NCI-H2227 treated with DMSO at 0.1 percent for 48 hours (cell line): Measurements from ENCODE around the gene FBP1.
"Not testable (repeated sequence)": the region's sequence is repeated elsewhere in the genome, so short reads cannot be mapped to it uniquely, and the experiment has no call there.

Source experiments
- DNase-seq: peaks from one replicate; lab custom pipeline; 2025; lab: John Stamatoyannopoulos, UW

The FBP1 gene

GRCh38 chr9:94613003-94613402, 26.3 kb downstream of the FBP1 start:
- DNase-seq, result no peak

DNA sequence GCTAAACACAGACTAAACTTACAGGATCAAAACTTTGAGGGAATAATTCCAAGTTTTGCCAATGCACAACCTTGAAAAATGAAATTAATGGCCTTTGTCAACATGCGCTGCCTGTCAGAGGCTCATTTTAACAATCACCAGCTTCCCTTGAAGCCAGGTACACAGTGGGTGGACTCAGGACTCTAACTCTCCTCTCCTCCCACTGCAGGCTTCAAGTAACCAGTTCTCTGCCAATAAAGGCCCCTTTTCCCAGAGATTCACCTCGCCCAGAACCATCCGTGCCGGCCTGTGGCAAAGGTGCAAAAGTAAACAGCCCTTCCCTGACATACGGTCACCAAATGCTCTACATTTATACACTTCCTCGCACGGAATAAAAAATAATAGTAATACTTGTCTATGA, 27.2 kb downstream of the FBP1 start:
- no peak for DNase-seq

DNA sequence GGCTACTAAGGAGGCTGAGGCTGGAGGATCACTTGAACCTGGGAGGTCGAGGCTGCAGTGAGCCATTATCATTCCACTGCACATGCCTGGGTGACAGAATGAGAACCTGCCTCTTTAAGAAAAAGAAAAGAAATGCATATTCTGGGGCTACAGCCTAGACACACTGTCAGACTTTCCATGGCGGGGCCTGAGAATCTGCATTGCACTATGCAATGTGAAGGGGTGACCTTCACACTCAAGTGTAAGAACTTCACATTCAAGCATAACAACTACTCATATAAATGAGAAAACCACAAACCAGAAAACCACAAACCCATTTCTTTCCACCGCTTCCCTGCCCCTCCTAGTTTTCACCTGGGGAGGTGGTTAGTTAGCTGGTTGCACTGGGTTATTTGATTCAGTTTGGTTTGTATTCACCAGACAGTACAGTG, 27.7 kb downstream of the FBP1 start:
- no peak for DNase-seq

DNA sequence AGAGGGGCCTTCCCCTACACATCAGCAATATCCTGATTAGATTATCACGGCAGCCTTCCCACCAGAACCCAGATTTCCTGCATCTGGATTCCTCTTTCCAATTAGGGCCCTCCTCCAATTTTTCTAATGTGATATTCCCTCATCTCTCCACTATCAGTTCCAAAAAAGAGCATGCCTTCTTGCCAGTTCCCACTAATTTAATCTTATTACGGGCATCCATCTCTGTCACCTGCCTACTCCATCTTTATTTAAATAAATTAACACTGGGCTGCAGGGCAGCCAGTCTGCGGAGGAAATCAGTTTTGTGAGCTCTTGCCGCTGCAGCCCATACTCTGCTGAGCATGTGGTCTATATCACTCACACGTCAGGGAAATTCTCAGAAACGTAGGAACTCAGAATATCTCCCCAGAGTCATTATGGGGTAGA, 29.1 kb downstream of the FBP1 start:
- no peak for DNase-seq

DNA sequence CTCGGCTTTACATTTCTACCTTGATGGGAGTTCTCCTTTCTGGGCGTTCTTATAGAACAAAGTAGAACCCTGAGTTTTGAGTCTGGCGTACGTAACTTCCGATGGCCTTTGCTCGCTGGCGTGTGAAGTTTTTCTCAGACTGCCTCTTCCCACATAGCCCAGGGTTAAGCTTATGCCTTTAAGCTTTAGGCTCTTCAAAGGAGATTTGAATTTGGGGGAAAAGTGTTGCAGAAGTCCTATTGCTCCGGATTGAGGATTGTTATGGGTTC, 32.0 kb downstream of the FBP1 start:
- no peak for DNase-seq

DNA sequence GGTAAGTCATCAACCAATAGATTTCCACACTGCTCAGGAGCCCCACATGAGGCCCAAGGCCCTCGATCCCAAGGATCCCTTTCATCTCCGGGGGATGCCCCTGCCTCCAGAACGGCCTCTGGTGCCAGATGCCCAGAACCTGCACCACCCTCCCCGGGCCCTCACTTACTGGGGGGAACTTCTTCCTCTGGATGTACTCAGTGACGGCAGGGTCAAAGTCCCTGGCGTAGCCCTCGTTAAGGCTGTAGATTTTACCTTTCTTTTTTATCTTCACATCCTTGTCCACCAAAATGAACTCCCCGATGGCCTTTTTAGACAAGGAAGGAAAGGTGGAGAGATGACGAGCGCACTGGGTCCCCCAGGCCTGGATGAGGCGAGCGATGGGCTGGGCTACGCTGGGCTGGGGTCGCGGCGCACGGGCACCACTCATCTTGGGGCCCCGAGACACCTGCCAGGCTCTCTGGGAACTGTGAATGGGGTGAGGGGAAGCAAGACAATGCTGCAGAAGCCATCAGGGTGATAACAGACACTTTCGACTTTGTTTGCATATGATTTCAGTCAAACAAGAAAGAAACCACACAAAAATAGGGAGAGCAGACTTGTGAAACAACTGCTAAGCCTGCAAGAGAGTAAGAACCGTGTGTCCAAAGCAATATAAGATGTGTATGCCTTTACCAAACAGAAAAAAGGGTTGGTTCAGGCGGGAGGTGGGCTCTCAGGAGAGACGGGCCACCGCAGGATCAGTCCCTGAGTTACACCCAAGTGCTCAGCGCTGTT, 32.5 kb downstream of the FBP1 start:
- no peak for DNase-seq

DNA sequence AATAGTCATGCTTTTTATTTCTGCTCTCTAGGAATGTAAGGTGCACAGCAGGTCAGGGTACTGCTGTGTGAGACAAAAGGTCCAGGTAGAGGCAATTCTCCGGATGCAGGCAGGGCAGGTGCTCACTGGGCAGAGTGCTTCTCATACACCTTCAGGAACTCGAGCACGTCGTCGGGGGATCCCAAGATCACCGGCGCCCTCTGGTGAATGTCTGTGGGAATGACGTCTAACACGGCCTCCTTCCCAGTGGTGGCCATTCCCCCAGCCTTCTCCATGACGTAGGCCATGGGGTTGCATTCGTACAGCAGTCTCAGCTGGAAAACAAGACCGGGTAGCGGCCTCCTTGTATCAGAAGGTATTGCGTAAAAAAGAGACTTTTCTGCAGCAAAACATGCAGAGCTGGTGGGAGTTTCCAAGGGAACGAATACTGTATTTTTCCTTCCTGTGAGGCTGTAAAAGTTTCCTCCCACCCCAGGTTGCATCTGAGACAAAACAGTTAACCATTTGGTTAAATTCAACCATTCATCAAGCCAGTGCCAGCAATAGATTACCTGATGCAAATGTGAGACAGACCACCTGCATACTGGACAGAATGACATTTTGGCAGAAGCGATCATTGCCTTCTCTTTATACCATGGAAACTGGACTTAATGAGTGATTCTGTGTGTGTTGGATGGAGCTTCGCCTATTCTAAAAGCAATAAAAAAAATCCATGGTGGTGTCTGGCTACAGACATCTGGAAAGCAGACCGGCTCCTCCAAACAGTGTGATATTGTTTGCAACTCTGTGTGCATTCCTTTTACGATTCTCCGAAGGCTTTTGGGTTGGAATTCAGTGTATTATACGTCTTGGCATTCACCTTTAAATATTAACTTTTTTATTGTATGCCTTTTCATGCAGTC, 35.8 kb downstream of the FBP1 start:
- peak; percentile 75 for DNase-seq

- DNase-seq, result no peak
Measured at GRCh38 chr9:94602666-94603065, 36.7 kb downstream of the FBP1 start.

GRCh38 chr9:94600715-94601114, 38.6 kb downstream of the FBP1 start:
- DNase-seq, result no peak

GRCh38 chr9:94600258-94600657, 39.1 kb downstream of the FBP1 start:
- DNase-seq, result no peak

- no peak for DNase-seq
Measured at GRCh38 chr9:94599102-94599501, 40.2 kb downstream of the FBP1 start.

- no peak for DNase-seq
Measured at GRCh38 chr9:94593459-94594345, 45.6 kb downstream of the FBP1 start, which contains the start of gene FBP2. Gene FBP2 (minus strand): TSS chr9:94593824. CDS start chr9:94593726, 98 bp downstream.

- not testable (repeated sequence) for DNase-seq
Measured at GRCh38 chr9:94592683-94593082, 46.6 kb downstream of the FBP1 start.

GRCh38 chr9:94591876-94592275, 47.4 kb downstream of the FBP1 start:
- no peak for DNase-seq

- DNase-seq, result not testable (repeated sequence)
Measured at GRCh38 chr9:94591046-94591545, 48.2 kb downstream of the FBP1 start.

GRCh38 chr9:94588681-94589080, 50.6 kb downstream of the FBP1 start:
- no peak for DNase-seq

DNA sequence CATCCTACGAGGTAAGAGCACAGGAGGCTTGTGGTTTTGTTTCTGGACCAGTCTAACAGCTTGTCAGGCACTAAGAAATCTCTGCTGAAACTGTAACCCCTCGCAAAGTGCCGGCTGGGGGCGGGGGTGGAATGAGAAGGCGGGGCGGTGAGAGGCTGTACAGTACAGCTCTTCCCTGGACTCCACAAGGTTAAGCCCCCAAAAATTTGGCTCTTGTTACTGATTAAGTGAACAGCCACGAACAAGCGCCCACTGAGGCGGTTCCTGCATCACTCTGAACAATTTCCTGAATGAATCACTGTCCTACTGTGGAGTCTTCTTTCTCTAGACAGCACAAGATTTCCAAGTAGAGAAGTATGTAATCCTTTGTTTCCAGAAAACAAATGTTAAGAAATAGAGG, 52.5 kb downstream of the FBP1 start:
- DNase-seq, result no peak

- DNase-seq, result no peak
Measured at GRCh38 chr9:94586316-94586715, 53.0 kb downstream of the FBP1 start.

GRCh38 chr9:94584555-94584954, 54.8 kb downstream of the FBP1 start:
- DNase-seq, result no peak

- no peak for DNase-seq
Measured at GRCh38 chr9:94581728-94582127, 57.6 kb downstream of the FBP1 start.

DNA sequence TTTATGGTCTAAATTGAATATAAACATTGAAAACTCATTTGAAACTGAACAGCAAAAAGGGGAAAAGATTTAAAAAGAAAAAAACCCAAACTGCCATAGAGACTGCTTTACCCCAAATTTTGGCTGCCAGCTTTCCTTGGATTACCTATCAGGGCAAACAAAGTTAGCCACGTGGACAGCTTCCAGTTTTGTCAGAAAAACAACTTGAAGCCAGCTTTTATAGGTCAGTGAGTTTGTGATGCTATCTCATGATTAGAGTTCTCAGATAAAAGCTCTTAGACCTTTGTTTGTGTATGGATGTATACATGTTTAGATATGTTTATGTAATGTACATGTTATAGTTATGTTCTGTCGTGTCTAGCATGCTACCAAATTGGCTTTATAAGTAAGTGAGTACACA, 61.7 kb downstream of the FBP1 start:
- no peak for DNase-seq

DNA sequence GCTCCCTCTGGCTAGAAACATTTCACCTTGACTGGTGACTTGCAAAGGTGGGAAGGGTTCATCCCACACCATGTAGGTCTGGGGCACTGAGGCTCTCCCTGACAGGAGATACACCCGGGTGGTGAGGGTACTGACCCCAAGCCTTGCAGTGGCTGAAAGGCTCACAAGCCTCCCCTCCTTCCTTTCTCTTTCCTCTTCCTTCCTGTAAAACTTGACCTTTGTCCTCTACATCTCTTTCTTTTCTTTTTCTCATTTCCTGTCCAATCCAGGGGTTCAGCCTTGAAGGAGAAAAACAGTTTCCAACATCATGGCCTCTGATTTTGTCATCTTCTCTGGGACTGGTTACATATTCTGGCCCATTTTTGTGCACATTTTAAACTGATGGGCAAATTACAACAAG, 62.3 kb downstream of the FBP1 start:
- DNase-seq, result no peak
